Kidney (tissue), 14 donors: ENCODE measurements around the gene MTCH2. TPM values are rescaled to one million over a fixed set of nuclear protein-coding genes. Genes with fewer than 3 reads are reported as not detected.
"Not testable (repeated sequence)": the region's sequence is repeated elsewhere in the genome, so short reads cannot be mapped to it uniquely, and the experiment has no call there.

Source experiments
- DNase-seq, 5 donors: peaks; one replicate each; pipeline ENCODE4 v3.0.0-alpha.2; 2013 to 2020
- FAIRE-seq: peaks from 2 replicates; lab custom pipeline; 2012; peaks lifted over from hg19 to GRCh38; lab: Jason Lieb, UNC
- H3K27ac ChIP-seq, 2 donors: one replicate each; pipeline ENCODE4 v1.7.0; 2013; ENCODE audit warnings: low read depth in 2 of 2, low read length in 2 of 2, inconsistent platforms in 1 of 2
- H3K27me3 ChIP-seq: one replicate; pipeline ENCODE4 v1.7.1; 2013; ENCODE audit warnings: low read length, inconsistent platforms; ENCODE audit not compliant: control insufficient read depth, insufficient read depth
- H3K36me3 ChIP-seq, 3 donors: one replicate each; pipeline versions ENCODE4 v1.7.0 to v1.7.1; 2013; ENCODE audit warnings: low read length in 3 of 3, control low read depth in 1 of 3, inconsistent platforms in 1 of 3; ENCODE audit not compliant: insufficient read depth in 3 of 3, control insufficient read depth in 2 of 3
- H3K4me1 ChIP-seq, 3 donors: one replicate each; pipeline versions ENCODE4 v1.7.0 to v1.7.1; 2013; ENCODE audit warnings: low read length in 3 of 3, inconsistent platforms in 1 of 3, low read depth in 1 of 3; ENCODE audit not compliant: control insufficient read depth in 2 of 3, insufficient read depth in 2 of 3
- H3K4me3 ChIP-seq, 3 donors: one replicate each; pipeline versions ENCODE4 v1.7.0 to v1.8.1; 2013; ENCODE audit warnings: low read length in 3 of 3, control low read depth in 1 of 3, inconsistent platforms in 1 of 3
- H3K9ac ChIP-seq, 3 donors: one replicate each; pipeline versions ENCODE4 v1.7.0 to v1.7.1; 2013; ENCODE audit warnings: low read length in 3 of 3, control low read depth in 1 of 3, inconsistent platforms in 1 of 3
- H3K9me3 ChIP-seq, 3 donors: one replicate each; pipeline versions ENCODE4 v1.7.0 to v1.7.1; 2013; ENCODE audit warnings: low read length in 3 of 3, control low read depth in 1 of 3, inconsistent platforms in 1 of 3; ENCODE audit not compliant: control insufficient read depth in 2 of 3, insufficient read depth in 1 of 3
- CTCF ChIP-seq: IDR thresholded peaks from 3 replicates; pipeline ENCODE4 v1.5.1; 2012; ENCODE audit warnings: mild to moderate bottlenecking, moderate library complexity, borderline replicate concordance; ENCODE audit not compliant: insufficient read depth; ENCODE audit errors: extremely low read depth
- intact Hi-C: fragments of 100-400 bp; cut with DNase I; formaldehyde crosslinking; loops from one replicate; pipeline ENCODE4 v1.11.1; 2022
- polyA plus RNA-seq: library from polyadenylated mRNA; stranded (reverse); fragments of 350-450 nt; fragmentation: Illumina TruSeq; extraction: RNeasy Lipid Tissue Mini Kit (QIAGEN cat#74804); gene quantifications from one replicate; pipeline ENCODE4 v1.2.3, GENCODE V29; 2014; ENCODE audit warnings: low read depth, low replicate concordance; ENCODE audit not compliant: insufficient read depth
- total RNA-seq: library from RNA; stranded (reverse); fragmentation: NEBNext Ultra II Directional; extraction: Animal tissue kit (Norgen Biotek cat#: 25700); gene quantifications from one replicate; pipeline ENCODE4 v1.2.1, GENCODE V29; 2021
- donor health status: control.
- donor health status: control.
- donor health status: control.
- donor health status: control.
- donor health status: control.
- donor health status: DM: yes; HTN: yes; CAD: no.
- donor health status: Normal renal cell carcinoma (clear cell type).

MTCH2 gene
- total and polyA plus RNA-seq, 2 donors from 2014 or later, result 85.3 to 201 TPM

GRCh38 chr11:47636331-47636730 lies 6.0 kb downstream of the MTCH2 start:
- not testable (repeated sequence) for FAIRE-seq
- peaks cover 10 to 21% (median 18%) of the 10 kb centered on the region in 3 donors for H3K36me3 ChIP-seq

GRCh38 chr11:47631473-47631872 lies 10.9 kb downstream of the MTCH2 start:
- intact Hi-C loops, result no loop called here
- no peaks in the 10 kb centered on the region for H3K9me3 ChIP-seq
- DNase-seq, result no peak
- FAIRE-seq, result no peak
- H3K4me1 ChIP-seq, result no peaks in the 10 kb centered on the region
- no peak overlapping the region for H3K4me3 ChIP-seq
- H3K9ac ChIP-seq, result no peak overlapping the region
- H3K36me3 ChIP-seq, result peaks cover 11 to 35% (median 31%) of the 10 kb centered on the region in 3 donors
- no peaks in the 10 kb centered on the region for H3K27me3 ChIP-seq
- no peak overlapping the region for H3K27ac ChIP-seq
- TF ChIP-seq CTCF, result no peak

More at GRCh38 chr11:47636331-47636730, 6.0 kb downstream of the MTCH2 start:
- H3K4me1 ChIP-seq, H3K9me3 ChIP-seq, H3K4me3 ChIP-seq, H3K9ac ChIP-seq, intact Hi-C loops, H3K27ac ChIP-seq, DNase-seq, H3K27me3 ChIP-seq: not testable (repeated sequence)

GRCh38 chr11:47628026-47628425 lies 14.3 kb downstream of the MTCH2 start:
- DNase-seq, result no peak
- Histone ChIP-seq H3K9me3 (no peaks in the 10 kb centered on the region), H3K27me3 (no peaks in the 10 kb centered on the region), H3K27ac (no peak overlapping the region), H3K4me3 (no peak overlapping the region), H3K4me1 (no peaks in the 10 kb centered on the region), H3K9ac (no peak overlapping the region), H3K36me3 (peaks cover 5 to 39% (median 26%) of the 10 kb centered on the region in 3 donors)
- intact Hi-C loops, result no loop called here
- TF ChIP-seq CTCF, result no peak
- FAIRE-seq, result no peak

- Histone ChIP-seq H3K4me1 (no peaks in the 10 kb centered on the region), H3K36me3 (peaks cover 7 to 49% (median 31%) of the 10 kb centered on the region in 3 donors), H3K27ac (no peak overlapping the region), H3K4me3 (no peak overlapping the region), H3K9ac (no peak overlapping the region), H3K9me3 (no peaks in the 10 kb centered on the region), H3K27me3 (no peaks in the 10 kb centered on the region)
- intact Hi-C loops, result no loop called here
- FAIRE-seq, result no peak
- no peak for DNase-seq
- no peak for TF ChIP-seq CTCF
Observed at GRCh38 chr11:47626234-47626633, 16.1 kb downstream of the MTCH2 start.
